ENCODE data around the gene AGPAT4.

The AGPAT4 gene

GRCh38 chr6:161139766-161140553 lies 133.9 kb downstream of the AGPAT4 start:
- no peaks in the 10 kb centered on the region for H3K4me1 ChIP-seq (ENCODE audit: control insufficient read depth in 1 of 2, insufficient read depth in 2 of 2, low read length in 2 of 2)
- peaks cover 0 to 42% of the 10 kb centered on the region in 2 donors for H3K36me3 ChIP-seq (ENCODE audit: control insufficient read depth in 1 of 2, insufficient read depth in 2 of 2, low read length in 2 of 2)
- no peaks in the 10 kb centered on the region for H3K9me3 ChIP-seq (ENCODE audit: control insufficient read depth in 1 of 2, low read length in 2 of 2)
- no peak overlapping the region for H3K4me3 ChIP-seq (ENCODE audit: low read depth in 1 of 2, low read length in 2 of 2)
- no peaks in the 10 kb centered on the region for H3K27me3 ChIP-seq (ENCODE audit: low read depth, low read length)
- H3K27ac ChIP-seq (ENCODE audit: low read length) = no peak overlapping the region

GRCh38 chr6:161139304-161139765 lies 134.5 kb downstream of the AGPAT4 start:
- Histone ChIP-seq H3K4me1 (ENCODE audit: control insufficient read depth in 1 of 2, insufficient read depth in 2 of 2, low read length in 2 of 2) (no peaks in the 10 kb centered on the region), H3K27me3 (ENCODE audit: low read depth, low read length) (no peaks in the 10 kb centered on the region), H3K27ac (ENCODE audit: low read length) (no peak overlapping the region), H3K9me3 (ENCODE audit: control insufficient read depth in 1 of 2, low read length in 2 of 2) (no peaks in the 10 kb centered on the region), H3K4me3 (ENCODE audit: low read depth in 1 of 2, low read length in 2 of 2) (no peak overlapping the region), H3K36me3 (ENCODE audit: control insufficient read depth in 1 of 2, insufficient read depth in 2 of 2, low read length in 2 of 2) (peaks cover 0 to 42% of the 10 kb centered on the region in 2 donors)

GRCh38 chr6:161138543-161139303 lies 135.1 kb downstream of the AGPAT4 start:
- Histone ChIP-seq H3K36me3 (ENCODE audit: control insufficient read depth in 1 of 2, insufficient read depth in 2 of 2, low read length in 2 of 2) (peaks cover 0 to 42% of the 10 kb centered on the region in 2 donors), H3K27ac (ENCODE audit: low read length) (no peak overlapping the region), H3K9me3 (ENCODE audit: control insufficient read depth in 1 of 2, low read length in 2 of 2) (no peaks in the 10 kb centered on the region)

GRCh38 chr6:161137839-161138542 lies 135.9 kb downstream of the AGPAT4 start:
- no peak overlapping the region for H3K27ac ChIP-seq (ENCODE audit: low read length)
- H3K4me1 ChIP-seq (ENCODE audit: control insufficient read depth in 1 of 2, insufficient read depth in 2 of 2, low read length in 2 of 2) = no peaks in the 10 kb centered on the region
- peaks cover 0 to 41% of the 10 kb centered on the region in 2 donors for H3K36me3 ChIP-seq (ENCODE audit: control insufficient read depth in 1 of 2, insufficient read depth in 2 of 2, low read length in 2 of 2)
- no peaks in the 10 kb centered on the region for H3K9me3 ChIP-seq (ENCODE audit: control insufficient read depth in 1 of 2, low read length in 2 of 2)
- no peaks in the 10 kb centered on the region for H3K27me3 ChIP-seq (ENCODE audit: low read depth, low read length)
- no peak overlapping the region for H3K4me3 ChIP-seq (ENCODE audit: low read depth in 1 of 2, low read length in 2 of 2)

More at GRCh38 chr6:161138543-161139303, 135.1 kb downstream of the AGPAT4 start:
- Histone ChIP-seq H3K4me3 (ENCODE audit: low read depth in 1 of 2, low read length in 2 of 2) (no peak overlapping the region), H3K4me1 (ENCODE audit: control insufficient read depth in 1 of 2, insufficient read depth in 2 of 2, low read length in 2 of 2) (no peaks in the 10 kb centered on the region), H3K27me3 (ENCODE audit: low read depth, low read length) (no peaks in the 10 kb centered on the region)

GRCh38 chr6:161137320-161137719 lies 136.5 kb downstream of the AGPAT4 start:
- Histone ChIP-seq H3K4me3 (ENCODE audit: low read depth in 1 of 2, low read length in 2 of 2) (no peak overlapping the region), H3K27ac (ENCODE audit: low read length) (no peak overlapping the region), H3K4me1 (ENCODE audit: control insufficient read depth in 1 of 2, insufficient read depth in 2 of 2, low read length in 2 of 2) (no peaks in the 10 kb centered on the region), H3K9me3 (ENCODE audit: control insufficient read depth in 1 of 2, low read length in 2 of 2) (no peaks in the 10 kb centered on the region), H3K36me3 (ENCODE audit: control insufficient read depth in 1 of 2, insufficient read depth in 2 of 2, low read length in 2 of 2) (peaks cover 0 to 38% of the 10 kb centered on the region in 2 donors), H3K27me3 (ENCODE audit: low read depth, low read length) (no peaks in the 10 kb centered on the region)

- peaks cover 0 to 40% of the 10 kb centered on the region in 2 donors for H3K36me3 ChIP-seq (ENCODE audit: control insufficient read depth in 1 of 2, insufficient read depth in 2 of 2, low read length in 2 of 2)
- no peaks in the 10 kb centered on the region for H3K9me3 ChIP-seq (ENCODE audit: control insufficient read depth in 1 of 2, low read length in 2 of 2)
- H3K27ac ChIP-seq (ENCODE audit: low read length) = no peak overlapping the region
- no peaks in the 10 kb centered on the region for H3K27me3 ChIP-seq (ENCODE audit: low read depth, low read length)
- H3K4me3 ChIP-seq (ENCODE audit: low read depth in 1 of 2, low read length in 2 of 2) = no peak overlapping the region
- no peaks in the 10 kb centered on the region for H3K4me1 ChIP-seq (ENCODE audit: control insufficient read depth in 1 of 2, insufficient read depth in 2 of 2, low read length in 2 of 2)
Measured at GRCh38 chr6:161136655-161137054, 137.2 kb downstream of the AGPAT4 start.

- Histone ChIP-seq H3K27ac (ENCODE audit: low read length) (no peak overlapping the region), H3K4me3 (ENCODE audit: low read depth in 1 of 2, low read length in 2 of 2) (no peak overlapping the region), H3K9me3 (ENCODE audit: control insufficient read depth in 1 of 2, low read length in 2 of 2) (no peaks in the 10 kb centered on the region), H3K36me3 (ENCODE audit: control insufficient read depth in 1 of 2, insufficient read depth in 2 of 2, low read length in 2 of 2) (peaks cover 0 to 40% of the 10 kb centered on the region in 2 donors), H3K27me3 (ENCODE audit: low read depth, low read length) (no peaks in the 10 kb centered on the region), H3K4me1 (ENCODE audit: control insufficient read depth in 1 of 2, insufficient read depth in 2 of 2, low read length in 2 of 2) (no peaks in the 10 kb centered on the region)
Measured at GRCh38 chr6:161135695-161136591, 137.9 kb downstream of the AGPAT4 start.

GRCh38 chr6:161134550-161135298 lies 139.1 kb downstream of the AGPAT4 start:
- peaks cover 0 to 44% of the 10 kb centered on the region in 2 donors for H3K36me3 ChIP-seq (ENCODE audit: control insufficient read depth in 1 of 2, insufficient read depth in 2 of 2, low read length in 2 of 2)
- no peak overlapping the region for H3K4me3 ChIP-seq (ENCODE audit: low read depth in 1 of 2, low read length in 2 of 2)
- H3K9me3 ChIP-seq (ENCODE audit: control insufficient read depth in 1 of 2, low read length in 2 of 2) = no peaks in the 10 kb centered on the region
- H3K4me1 ChIP-seq (ENCODE audit: control insufficient read depth in 1 of 2, insufficient read depth in 2 of 2, low read length in 2 of 2) = no peaks in the 10 kb centered on the region
- no peaks in the 10 kb centered on the region for H3K27me3 ChIP-seq (ENCODE audit: low read depth, low read length)
- no peak overlapping the region for H3K27ac ChIP-seq (ENCODE audit: low read length)

- Histone ChIP-seq H3K4me3 (ENCODE audit: low read depth in 1 of 2, low read length in 2 of 2) (no peak overlapping the region), H3K9me3 (ENCODE audit: control insufficient read depth in 1 of 2, low read length in 2 of 2) (no peaks in the 10 kb centered on the region), H3K27me3 (ENCODE audit: low read depth, low read length) (no peaks in the 10 kb centered on the region), H3K36me3 (ENCODE audit: control insufficient read depth in 1 of 2, insufficient read depth in 2 of 2, low read length in 2 of 2) (peaks cover 0 to 40% of the 10 kb centered on the region in 2 donors), H3K27ac (ENCODE audit: low read length) (no peak overlapping the region), H3K4me1 (ENCODE audit: control insufficient read depth in 1 of 2, insufficient read depth in 2 of 2, low read length in 2 of 2) (no peaks in the 10 kb centered on the region)
Measured at GRCh38 chr6:161133963-161134362, 139.9 kb downstream of the AGPAT4 start.

GRCh38 chr6:161132384-161132783 lies 141.5 kb downstream of the AGPAT4 start:
- peaks cover 6 to 32% of the 10 kb centered on the region in 2 donors for H3K36me3 ChIP-seq (ENCODE audit: control insufficient read depth in 1 of 2, insufficient read depth in 2 of 2, low read length in 2 of 2)
- H3K27me3 ChIP-seq (ENCODE audit: low read depth, low read length) = no peaks in the 10 kb centered on the region

More at GRCh38 chr6:161132384-161132783, 141.5 kb downstream of the AGPAT4 start:
- Histone ChIP-seq H3K27ac (ENCODE audit: low read length) (no peak overlapping the region), H3K9me3 (ENCODE audit: control insufficient read depth in 1 of 2, low read length in 2 of 2) (no peaks in the 10 kb centered on the region), H3K4me3 (ENCODE audit: low read depth in 1 of 2, low read length in 2 of 2) (no peak overlapping the region), H3K4me1 (ENCODE audit: control insufficient read depth in 1 of 2, insufficient read depth in 2 of 2, low read length in 2 of 2) (no peaks in the 10 kb centered on the region)

All from muscle layer of duodenum (tissue), 2 donors.